GM20431 (cell line): ENCODE results near the gene SURF4.
"Not testable (repeated sequence)": the region's sequence is repeated elsewhere in the genome, so short reads cannot be mapped to it uniquely, and the experiment has no call there.

Experiments used
- in situ Hi-C: fragments of 300-500 bp; cut with MseI, MboI; formaldehyde crosslinking; loops from one replicate; pipeline ENCODE4 v1.15.0; 2020; ENCODE audit warnings: low sequenced_read_pairs; ENCODE audit not compliant: unreplicated experiment

Gene SURF4

DNA sequence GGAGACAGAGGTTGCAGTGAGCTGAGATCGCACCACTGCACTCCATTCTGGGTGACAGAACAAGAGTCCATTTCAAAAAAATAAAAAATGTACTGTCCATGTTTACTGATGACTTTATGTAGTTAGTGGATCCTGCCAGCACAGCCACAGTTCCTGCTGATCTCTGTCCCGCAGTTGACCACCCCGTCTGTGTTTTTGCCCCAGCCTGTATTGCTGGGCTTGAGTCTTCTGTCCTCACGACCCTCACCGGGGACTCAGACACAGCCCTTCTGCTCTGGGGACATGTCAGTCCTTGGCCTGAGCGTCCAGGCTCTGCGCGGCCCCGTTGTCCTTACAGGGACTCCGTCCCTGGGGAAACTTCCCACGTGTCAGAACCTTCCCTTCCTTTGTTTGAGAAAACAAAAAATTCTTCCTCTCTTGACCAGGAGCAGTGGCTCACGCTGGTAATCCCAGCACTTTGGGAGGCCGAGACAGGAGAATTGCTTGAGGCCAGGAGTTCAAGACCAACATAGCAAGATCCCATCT lies 54.4 kb downstream of the SURF4 start:
- in situ Hi-C loops = no loop called here

DNA sequence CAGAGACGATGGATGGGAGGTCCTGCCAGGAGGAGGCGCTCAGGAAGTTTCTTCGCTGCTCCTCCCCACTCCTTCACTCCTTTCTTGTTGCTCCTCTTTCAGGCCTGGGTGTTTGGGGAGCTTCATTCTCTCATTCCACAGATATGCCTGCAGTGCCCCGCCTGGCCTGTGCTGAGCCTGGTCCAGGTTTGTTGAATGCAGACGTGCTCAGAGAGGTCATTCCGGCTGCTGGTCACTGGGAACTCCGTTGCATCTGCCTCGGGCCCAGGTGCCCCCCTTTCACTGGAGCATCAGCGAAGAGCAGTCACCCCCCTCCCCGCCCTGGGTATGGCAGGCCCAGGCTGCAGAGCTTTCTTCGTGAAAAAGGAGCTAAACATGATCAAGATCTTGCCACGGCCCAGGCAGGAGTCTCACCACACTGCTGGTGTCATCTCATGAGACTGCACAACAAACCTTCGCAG lies 55.4 kb downstream of the SURF4 start:
- in situ Hi-C loops = no loop called here

DNA sequence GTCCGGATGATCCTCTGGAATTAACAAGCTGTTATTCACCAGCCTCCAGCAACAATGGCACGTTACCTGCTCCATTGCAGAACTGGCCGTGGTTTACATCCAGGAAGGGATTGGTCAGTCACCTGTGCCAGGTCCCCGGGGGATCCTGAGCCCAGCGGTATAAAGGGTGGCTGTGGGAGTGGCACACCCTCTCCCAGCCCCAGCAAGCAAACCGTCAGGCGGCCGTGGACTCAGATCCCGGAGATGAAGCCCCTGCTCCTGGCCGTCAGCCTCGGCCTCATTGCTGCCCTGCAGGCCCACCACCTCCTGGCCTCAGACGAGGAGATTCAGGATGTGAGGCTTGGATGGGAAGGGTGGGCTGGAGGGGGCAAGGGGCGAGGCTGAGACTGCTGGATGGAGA lies 58.3 kb downstream of the SURF4 start:
- in situ Hi-C loops = not testable (repeated sequence)

DNA sequence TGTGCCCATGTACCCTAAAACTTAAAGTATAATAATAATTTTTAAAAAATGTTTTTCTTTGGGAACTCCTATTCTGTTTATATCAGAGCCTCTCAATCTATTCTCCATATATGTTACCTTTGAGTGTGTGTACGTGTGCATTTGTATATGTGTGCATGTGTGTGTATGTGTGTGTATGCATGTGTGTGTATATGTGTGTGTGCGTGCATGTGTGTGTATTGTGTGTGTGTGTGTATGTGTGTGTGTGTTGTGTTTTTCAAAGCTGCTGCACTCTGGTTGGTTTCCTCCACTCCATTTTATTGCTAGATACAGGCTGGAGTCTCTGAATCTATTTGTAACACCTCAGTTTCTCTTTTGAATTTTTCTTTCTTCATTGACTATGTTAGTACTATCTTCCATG lies 59.9 kb downstream of the SURF4 start:
- in situ Hi-C loops = no loop called here
